HT-29 (cell line): ENCODE measurements around the gene CDH4. TPM values are rescaled to one million over a fixed set of nuclear protein-coding genes. Genes with fewer than 3 reads are reported as not detected.

ENCODE experiments used
- DNase-seq: peaks from one replicate; pipeline ENCODE4 v3.0.0-alpha.2; 2015; ENCODE audit warnings: low spot score
- total RNA-seq: library from RNA; depleted of rRNA; stranded (reverse); fragments of >200 nt; shearing (Covaris generic); gene quantifications from 2 replicates; pipeline ENCODE4 v1.2.3, GENCODE V29; 2014

The CDH4 gene
- total RNA-seq, 1 experiment from 2014 or later: not detected

- DNase-seq: no peak
These were observed 73.7 kb downstream of the CDH4 start for GRCh38 chr20:61325718-61326117.

GRCh38 chr20:61328911-61329558 is 77.0 kb downstream of the CDH4 start:
- DNase-seq: no peak

DNA sequence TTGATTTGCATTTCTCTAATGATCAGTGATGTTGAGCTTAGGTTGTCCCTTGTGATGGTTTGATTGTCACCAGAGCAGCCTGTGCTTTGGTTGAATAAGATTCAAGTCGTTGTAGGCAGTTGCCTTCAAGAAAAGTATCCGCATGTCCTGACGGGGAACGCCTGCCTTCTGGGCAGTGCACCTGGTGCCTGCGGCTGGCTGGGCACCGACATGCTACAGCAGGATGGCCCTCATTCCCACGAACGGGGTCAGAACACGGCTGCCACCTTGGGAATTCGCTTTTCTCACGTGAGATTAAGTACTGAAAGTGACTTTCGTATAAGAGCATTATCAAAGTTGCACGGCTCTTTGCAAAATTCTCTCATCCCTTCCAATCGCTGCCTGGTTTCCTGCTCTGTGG is 78.4 kb downstream of the CDH4 start:
- no peak for DNase-seq

DNA sequence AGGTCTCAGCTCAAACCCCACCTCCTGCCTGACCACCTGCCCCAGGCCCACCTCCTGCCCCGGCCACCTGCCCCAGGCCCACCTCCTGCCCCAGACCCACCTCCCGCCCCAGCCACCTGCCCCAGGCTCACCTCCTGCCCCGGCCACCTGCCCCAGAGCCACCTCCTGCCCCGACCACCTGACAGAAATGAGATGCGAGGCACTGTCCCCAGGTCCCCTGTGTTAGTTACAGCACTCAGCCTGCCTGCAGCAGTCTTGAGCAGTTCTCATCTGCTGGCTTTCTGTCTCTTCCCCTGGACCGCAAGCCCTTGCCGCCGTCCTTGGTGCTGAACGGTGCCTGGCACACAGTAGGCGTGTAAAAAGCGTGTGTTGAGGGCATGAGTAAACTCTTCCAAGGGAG is 79.5 kb downstream of the CDH4 start:
- no peak for DNase-seq

- no peak for DNase-seq
These were observed 80.2 kb downstream of the CDH4 start for GRCh38 chr20:61332016-61332975.

DNA sequence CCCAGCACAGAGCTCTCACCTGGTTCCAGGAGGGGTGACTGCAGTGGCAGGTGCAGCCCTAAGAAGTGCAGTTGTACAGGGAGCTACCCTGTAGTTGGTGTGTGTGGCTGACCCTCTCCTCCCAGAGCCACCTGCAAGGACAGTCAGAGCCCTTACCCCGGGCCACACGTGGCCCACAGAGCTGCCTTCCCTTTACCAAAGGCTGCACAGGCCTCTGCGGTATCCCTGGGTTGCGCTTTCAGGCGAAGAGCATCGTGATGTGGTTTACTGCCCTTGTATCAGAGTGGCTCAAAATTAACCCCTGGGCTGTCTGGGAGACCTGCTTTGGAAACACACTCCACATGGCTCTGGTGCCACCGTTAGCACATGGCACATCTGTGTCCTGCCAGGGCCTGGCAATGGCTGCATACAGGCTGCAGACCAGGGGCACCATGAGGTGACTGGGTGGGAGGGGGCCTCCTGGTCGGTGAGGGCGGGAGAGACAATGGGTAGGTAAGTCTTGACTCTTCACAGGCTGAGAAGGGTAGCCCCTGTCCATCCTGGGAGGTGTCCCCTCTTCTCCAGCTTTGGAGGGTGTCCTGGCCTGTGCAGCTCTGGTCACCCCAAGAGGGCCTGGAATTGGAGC is 81.5 kb downstream of the CDH4 start:
- no peak for DNase-seq

GRCh38 chr20:61340157-61340556 is 88.1 kb downstream of the CDH4 start:
- no peak for DNase-seq

- no peak for DNase-seq
These were observed 89.5 kb downstream of the CDH4 start for GRCh38 chr20:61341605-61342004.

GRCh38 chr20:61343934-61344333 is 91.9 kb downstream of the CDH4 start:
- no peak for DNase-seq

DNA sequence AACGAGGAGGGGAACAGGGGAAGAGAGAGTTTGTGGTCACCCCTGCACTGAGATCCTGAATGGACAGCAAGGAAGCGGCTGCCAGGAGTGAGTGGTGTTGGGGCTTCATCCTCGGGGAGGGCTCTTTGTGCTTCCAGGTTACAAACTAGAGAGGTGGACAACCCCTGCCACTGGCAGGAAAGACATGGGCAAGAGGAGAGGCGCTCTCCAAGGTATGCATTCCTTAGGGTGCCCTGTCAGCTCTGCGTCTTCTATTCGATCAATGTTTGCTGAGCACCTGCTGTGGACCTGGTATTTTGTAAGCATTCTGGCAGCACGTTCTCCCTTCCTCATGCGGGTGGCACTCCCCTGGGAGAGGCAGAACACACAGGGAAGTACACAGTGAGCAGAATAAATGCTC is 93.6 kb downstream of the CDH4 start:
- DNase-seq: no peak

- DNase-seq: no peak
These were observed 94.9 kb downstream of the CDH4 start for GRCh38 chr20:61346996-61347395.

GRCh38 chr20:61347443-61347842 is 95.4 kb downstream of the CDH4 start:
- no peak for DNase-seq

DNA sequence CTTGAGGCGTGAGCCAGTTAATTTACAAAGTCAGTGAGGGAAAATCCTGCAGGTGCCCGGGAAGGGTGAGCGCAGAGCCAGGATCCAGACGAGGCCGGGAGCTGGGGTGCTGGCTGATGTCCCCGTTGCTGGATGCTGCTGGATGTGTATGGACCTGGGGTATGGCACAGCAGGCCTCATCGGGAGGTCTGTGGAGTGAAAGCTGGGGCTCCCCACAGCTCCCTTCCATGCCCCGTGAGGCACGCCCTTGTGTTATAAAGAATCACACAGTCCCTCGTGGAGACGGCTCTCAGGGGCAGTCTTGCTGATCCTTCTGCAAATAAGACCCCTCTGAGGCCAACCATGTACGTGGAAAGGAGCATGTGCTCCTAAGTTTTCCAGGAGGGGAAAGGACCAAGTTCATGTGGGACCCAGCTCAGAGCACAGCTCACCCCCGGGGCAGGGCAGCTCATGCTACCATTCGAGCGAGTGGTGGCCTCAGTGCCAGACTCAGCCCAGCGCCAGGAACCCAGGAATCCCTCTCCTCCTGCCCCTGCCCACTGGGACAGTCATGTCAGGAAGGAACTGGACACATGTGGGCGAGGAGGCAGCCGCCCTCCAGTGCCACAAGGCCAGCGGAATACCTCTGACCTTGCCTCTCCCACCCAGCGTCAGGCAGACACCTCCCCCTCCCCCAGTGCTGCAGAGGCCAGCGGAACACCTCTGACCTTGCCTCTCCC is 97.5 kb downstream of the CDH4 start:
- DNase-seq: no peak

DNA sequence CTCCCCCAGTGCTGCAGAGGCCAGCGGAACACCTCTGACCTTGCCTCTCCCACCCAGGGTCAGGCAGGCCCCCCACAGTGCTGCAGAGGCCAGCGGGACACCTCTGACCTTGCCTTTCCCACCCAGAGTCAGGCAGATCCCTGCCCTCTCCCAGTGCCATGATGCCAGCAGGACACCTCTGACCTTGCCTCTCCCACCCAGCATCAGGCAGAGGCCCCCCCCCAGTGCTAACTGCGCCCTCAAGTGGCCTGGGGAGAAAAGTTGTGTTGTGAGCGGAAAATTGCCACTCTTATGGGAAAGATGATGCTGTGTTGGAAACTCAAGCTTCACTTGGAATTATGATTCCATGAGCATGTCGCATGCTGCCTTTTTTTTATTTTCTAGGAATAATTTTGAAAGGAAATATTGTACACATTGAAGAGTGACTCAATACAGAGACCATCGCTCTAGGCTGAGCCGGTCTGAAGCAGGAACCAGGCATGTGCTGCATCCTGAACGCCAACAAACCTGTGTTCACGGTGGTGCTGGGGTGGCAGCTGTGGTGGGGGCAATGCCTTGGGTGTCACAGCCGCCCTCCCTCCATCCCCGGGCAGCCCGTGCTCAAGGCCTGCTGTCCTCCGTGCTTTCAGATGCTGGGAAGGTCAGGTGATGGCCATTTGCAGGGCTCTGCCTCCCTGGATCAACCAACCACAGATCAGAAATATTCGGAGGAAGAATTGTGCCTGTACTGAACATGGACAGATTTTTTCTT is 98.6 kb downstream of the CDH4 start:
- DNase-seq: no peak

DNA sequence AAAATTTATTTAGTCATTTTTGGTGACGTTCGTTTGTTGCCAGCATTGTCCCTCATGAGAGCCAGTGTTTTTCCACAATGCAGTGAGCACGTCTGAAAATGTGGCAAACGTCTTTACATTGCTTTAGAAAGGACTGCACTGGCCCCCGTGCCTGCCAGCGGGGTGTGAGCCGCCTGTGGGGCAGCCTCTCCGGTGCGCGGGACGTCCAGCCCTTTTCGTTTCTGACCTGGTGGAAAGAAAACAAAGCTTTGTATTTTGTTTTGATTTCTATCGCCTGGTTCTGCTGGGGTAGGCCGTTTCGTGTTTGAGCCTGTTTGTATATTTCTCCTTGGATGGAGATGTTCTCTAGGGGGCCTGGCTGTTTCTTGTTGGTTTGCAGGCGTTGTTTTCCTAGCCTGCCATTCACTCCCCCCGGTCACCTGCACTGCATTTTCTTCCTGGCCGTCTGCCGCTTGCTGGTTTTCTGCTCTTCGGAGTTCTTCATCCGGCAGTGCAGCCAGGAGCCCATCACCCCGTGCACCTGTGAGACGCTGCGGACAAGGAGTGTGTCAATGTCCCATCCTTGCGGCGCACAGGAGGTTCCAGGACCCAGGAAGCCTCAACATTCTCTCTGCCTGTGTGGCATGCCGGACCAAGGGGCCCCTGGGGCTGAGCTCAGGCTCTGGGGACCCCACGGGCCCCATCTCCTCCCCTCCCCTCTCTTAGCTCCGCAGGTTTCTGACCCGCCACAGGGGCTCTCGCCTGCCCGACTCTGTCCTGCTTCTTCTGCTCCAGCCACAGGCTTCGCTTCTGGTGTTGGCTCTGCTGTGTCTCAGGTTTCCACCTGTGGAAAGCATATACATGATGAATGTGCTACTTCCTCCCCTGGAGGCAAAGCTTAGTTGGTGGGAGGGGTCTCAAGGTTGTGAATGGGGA is 100.5 kb downstream of the CDH4 start:
- DNase-seq: no peak

DNA sequence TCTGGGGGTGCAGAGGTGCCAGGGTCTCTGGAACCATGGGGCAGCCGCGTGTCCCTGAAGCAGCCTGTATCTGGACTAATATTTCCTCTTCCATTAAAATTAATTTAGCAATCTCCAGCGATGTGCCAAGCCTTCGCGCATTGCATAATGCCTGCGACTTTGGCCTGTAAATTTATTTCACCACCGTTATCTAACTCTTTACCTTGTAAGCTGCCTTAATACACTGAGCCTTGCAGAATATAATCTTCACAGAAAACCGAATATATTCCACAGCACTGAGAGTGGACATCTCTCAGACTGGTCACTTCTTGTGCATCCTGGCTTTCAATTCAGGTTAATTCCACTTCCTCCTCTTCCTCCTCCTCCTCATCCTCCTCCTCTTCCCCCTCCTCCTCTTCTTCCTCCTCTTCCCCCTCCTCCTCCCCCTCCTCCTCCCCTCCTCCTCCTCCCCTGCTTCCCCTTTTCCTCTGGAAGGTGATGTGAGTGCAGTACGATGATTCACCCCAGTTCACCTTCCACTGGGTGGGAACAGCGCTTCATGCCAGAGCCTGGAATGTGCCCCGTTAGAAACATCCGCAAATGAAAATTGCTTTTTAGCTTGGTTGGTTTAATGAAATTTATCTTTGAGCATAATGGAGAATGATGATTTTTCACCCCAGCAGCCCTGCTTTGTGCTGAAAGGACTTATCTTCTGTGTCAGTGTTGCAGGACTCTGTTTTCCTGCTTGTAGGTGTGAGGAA is 101.4 kb downstream of the CDH4 start:
- DNase-seq: no peak

- DNase-seq: no peak
These were observed 101.9 kb downstream of the CDH4 start for GRCh38 chr20:61354001-61354390.

- no peak for DNase-seq
These were observed 102.4 kb downstream of the CDH4 start for GRCh38 chr20:61354501-61354900.

DNA sequence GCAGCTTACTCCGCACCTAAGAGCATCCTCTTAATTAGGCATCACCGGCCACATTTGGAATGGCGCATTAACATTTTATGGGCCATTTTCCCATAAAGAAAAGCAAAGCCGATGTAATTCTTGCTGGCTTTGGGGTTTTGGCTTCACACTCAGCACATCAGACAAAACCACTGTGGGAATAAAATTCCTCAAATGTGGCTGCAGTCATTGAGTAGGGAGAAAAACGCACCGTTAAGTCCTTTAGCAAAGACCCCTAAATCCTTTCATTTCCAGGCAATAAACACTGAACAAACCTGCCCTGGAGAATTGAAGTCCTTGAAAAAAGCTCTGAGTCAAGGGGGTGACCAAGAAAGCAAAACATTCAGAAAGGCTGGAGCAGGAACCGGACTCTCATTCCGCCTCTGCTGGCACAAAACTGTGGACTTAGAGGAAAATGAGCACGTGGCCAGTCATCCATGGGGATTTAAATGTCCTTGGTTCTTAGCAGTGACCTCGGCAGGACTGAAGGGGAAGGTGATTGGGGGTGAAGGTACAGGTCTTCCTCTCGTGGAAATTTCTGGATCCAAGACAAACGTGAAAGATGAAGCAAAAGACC is 102.9 kb downstream of the CDH4 start:
- no peak for DNase-seq
